HG03469 (cell line): Measurements from ENCODE around the gene SMCO4.

ENCODE experiments used
- ATAC-seq: cut with Tn5 transposase; IDR thresholded peaks from one replicate; pipeline ENCODE4 v1.9.1; 2021; ENCODE audit warnings: mild to moderate bottlenecking, moderate library complexity, moderate number of reproducible peaks; ENCODE audit not compliant: unreplicated experiment

SMCO4 gene

DNA sequence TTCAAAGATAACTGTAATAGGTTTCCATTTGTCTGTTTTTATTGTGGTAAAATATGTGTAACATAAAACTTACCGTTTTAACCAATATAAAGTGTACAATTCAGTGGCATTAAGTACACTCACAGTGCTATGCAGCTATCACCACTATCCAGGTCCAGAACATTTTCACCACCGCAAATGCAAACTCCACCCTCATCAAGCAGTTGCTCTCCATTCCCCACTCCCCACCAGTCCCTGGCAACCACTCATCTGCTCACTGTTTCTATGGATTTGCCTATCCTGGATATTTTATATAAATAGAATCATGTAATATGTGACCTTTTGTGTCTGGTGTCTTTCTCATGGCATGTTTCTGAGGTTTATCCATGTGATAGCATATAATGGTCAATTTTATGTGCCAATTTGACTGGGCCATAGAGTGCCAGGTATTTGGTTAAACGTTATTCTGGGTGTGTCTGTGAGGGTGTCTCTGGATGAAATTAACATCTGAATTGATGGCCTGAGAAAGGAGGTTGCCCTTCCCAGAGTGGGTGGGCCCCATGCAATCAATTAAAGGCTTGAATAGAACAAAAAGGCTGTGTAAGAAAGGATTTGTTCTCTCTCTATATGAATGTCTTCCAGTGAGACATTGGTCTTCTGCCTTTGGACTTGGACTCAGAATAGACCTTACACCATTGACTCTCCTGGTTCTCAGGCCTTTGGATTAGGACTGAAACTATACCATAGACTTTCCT, 17.2 kb upstream of the SMCO4 start:
- ATAC-seq: no peak

DNA sequence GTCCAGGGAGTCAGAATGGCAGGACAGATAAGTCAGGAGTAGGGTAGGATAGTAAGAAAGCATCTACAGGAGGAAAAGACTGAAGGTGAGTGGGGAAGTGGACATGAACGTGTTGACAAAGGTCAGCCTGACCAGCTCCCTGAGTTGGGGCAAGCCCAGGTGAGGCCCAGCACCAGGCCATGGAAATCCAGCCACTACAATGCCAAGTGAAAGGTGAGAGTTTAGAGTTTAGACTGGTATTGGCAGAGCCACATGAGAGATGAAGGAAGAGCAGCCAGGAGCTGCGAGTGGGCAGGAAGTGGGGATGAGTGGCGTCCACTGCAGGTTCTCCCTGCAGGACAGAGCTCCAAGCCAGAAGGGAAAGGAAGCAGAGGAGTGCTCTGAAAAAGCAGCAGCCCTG, 16.5 kb upstream of the SMCO4 start:
- ATAC-seq: no peak

DNA sequence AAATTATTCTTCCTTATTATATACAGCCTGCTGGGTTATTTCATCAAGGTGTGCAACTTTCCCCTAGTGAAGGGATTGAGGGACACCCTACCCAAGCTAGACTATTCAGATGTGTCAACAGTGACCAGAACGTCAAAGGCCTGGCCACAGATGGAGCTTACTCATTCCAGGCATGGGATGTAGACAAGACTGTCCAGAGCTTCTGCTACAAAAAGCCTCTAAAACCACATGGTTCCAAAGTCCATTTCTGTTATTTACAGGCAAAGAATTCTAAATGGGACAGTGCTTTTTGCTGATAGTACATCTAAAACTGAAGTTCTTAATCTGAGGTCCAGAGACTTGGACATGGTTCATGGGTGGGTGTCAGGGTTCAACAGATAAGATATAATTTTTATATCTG, 9.7 kb upstream of the SMCO4 start:
- no peak for ATAC-seq

GRCh38 chr11:93549976-93550375, 6.8 kb upstream of the SMCO4 start:
- ATAC-seq: no peak

GRCh38 chr11:93548679-93549319, 5.6 kb upstream of the SMCO4 start:
- ATAC-seq: no peak

- no peak for ATAC-seq
These were observed 4.6 kb upstream of the SMCO4 start for GRCh38 chr11:93547773-93548172.

DNA sequence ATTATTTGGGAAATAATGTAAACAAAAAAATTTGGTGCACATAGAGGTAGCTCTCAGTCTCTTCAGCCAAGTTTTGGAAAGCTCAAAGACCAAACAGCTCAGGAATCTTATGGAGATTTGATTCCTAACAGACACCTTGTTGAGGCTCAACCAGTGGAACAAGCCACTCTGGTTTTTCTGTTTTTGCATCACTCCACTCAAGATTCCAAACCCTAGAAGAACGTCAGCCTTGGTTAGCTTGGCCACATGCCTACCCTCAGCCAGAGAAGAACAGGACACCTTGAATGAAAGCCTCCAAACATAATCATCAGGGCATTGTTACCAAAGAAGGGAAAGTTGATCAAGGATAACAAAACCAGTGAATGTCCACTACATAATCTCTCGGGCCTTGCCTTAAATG, 3.8 kb upstream of the SMCO4 start:
- no peak for ATAC-seq

DNA sequence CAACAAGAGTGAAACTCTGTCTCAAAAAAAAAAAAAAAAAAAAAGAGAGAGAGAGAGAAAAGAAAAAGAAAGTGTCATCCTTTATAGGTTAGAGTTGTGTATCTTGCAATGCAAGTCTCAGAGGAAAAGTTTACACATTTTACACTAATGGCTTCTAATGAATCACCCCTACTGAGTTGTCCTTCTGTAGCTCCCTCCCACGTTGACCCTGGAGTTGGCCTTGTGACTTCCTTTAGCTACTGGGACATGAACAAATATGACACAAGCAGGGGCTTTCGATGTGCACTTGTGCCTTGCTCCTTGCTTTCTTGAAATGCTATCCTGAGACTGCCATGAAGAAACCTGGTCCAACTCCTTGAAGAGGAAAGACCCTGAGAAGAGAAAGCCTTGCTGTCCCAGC, 2.4 kb upstream of the SMCO4 start:
- no peak for ATAC-seq

DNA sequence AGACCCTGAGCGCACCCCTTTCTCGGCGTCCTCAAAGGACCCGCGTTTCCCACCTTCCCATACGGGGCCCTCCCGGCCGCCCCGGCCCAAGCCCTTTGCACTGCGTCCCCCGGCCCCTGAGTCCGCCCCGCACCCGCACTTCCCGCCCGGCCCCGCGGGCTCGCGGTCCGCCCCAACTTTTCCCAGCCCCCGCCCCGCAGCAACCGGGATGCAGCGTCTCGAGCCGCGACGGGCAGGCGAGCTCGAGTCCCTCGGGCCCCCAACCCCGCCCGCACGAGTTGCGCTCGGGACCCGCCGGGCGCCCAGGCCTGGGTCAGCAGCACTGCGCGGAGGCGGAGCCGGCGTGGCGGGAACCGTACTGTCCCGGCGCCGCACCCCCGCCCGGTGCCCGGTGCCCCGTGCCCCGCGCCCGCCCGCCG, 371 bp downstream of the SMCO4 start:
- peak; percentile 18 for ATAC-seq

DNA sequence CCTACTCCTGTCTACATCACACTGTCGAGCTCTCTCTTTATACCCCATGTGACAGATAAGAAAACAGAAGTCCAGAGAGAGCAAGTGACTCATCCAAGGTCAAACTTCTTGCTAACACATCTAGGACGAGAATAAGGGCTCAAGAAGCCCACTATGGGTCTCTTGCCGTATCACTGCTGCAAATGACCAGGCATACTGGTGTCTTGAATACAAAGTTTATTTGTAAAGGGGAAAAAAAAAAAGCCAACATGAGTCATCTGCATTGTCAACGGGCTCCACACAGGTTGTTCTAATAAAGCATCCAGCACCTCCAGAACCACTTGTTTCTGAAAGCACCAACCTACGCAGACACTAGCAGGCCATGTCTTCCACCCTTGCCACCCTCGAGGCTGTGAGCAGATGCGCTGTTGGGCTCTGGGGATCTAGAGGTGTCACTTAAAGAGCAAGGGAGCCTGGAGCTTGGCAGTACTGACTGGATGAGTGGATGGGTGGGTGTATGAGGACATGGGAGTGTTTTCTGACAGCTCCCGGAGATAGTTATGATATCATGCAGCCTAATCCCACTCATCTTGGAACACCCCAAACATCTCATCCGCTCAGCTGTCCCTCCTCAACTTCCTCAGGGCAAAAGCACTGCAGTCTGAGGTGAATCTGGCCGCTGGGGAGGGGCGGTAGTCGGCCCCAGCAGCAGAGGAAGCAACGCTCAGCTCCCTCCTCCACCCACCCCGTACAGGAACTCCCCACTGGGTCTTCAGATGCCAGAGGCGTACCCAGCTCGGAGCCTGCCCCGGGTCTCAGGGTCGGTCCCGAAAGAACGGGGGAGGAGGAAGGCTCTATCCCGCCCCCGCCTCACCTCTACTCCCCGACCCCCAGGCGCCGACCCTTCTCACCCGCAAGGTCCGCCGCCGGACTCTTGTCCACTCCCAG, 1.0 kb downstream of the SMCO4 start:
- peak; percentile 40 for ATAC-seq

DNA sequence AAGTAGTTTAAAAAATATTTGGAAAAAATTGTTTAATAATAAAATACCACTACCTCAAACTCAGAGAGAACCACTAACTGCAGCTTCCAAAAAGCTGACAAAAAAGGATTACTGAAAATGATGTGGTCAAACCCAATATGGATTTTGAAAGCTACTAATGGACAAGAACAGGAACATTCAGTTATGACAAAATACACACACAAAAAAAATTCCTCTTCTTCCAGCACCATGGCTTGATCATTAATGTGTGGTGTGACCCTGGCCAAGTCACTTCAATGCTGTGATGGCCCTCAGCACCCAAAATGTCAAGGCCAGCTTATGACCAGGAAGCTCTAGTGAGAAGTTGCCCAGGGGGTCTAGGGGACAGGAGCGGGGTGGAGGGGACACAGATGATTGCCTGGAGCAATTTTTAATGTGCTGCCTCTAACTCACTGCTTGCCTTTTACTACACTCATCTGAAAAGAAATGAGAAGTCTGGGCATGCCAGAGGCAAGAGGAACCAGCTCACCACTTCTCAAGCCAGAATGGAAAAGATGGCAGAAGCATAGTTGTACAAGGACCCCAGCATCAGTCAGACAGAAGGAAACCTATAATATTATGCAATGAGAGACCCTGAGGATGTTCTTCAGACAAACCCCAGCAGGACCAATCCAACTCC, 2.2 kb downstream of the SMCO4 start:
- no peak for ATAC-seq

- ATAC-seq: no peak
These were observed 2.9 kb downstream of the SMCO4 start for GRCh38 chr11:93540337-93540736.

- no peak for ATAC-seq
These were observed 5.4 kb downstream of the SMCO4 start for GRCh38 chr11:93537767-93538261.

- no peak for ATAC-seq
These were observed 6.1 kb downstream of the SMCO4 start for GRCh38 chr11:93537049-93537448.

- ATAC-seq: no peak
These were observed 6.9 kb downstream of the SMCO4 start for GRCh38 chr11:93536101-93536861.

DNA sequence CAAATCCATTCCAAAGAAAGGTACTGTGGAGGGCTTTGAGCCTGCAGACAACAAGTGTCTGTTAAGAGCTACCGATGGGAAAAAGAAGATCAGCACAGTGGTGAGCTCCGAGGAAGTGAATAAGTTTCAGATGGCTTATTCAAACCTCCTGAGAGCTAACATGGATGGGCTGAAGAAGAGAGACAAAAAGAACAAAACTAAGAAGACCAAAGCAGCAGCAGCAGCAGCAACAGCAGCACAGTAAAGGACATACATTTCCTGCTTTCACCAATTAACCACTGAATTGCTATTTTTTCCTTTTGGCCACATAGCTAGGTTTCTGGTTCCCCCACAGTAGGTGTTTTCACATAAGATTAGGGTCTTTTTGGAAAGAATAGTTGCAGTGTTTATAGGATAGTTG, 7.6 kb downstream of the SMCO4 start:
- ATAC-seq: peak; percentile 36

GRCh38 chr11:93532806-93533205, 10.4 kb downstream of the SMCO4 start:
- ATAC-seq: no peak

DNA sequence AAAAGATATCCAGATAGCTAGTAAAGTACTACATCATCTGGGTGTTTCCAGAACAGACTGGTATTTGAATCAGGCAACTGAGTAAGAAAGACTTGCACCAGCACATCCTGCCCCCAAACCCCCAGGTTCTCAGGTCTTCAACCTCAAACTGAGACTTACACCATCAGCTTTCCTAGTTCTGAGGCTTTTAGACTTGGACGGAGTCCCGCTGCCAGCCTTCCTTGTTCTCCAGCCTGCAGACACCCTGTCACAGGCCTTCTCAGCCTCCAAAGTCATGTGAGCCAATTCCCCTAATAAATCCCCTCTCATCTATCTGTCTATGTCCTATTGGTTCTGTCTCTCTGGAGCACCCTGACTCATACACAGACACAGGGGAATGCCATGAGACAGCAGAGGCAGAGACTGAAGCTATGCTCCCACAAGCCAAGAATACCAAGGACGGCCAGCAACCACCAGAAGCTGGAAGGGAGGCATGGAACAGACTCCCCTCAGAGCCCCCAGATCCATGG, 10.9 kb downstream of the SMCO4 start:
- peak; percentile 22 for ATAC-seq

DNA sequence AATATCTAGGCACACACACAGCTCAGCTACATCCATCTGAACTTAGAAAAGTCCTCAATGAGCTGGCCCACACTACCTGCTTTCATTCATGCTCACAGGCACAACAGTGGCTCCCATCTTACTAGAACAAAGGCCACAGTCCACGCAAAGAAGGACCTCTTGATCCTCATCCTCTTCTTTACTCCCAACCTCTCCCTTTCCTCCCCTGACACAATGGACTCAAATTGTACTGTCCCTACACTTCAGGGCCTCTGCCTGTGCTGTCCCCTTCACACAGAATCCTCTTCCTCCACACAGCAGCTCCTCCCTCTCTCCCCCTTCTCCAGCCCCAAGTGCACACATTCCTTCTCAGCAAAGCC, 12.7 kb downstream of the SMCO4 start:
- no peak for ATAC-seq
